GM21576 (cell line): ENCODE results near the gene NECTIN3.

Experiments
- ATAC-seq: cut with Tn5 transposase; IDR thresholded peaks from one replicate; pipeline ENCODE4 v1.9.1; 2021; ENCODE audit warnings: mild to moderate bottlenecking, moderate library complexity; ENCODE audit not compliant: unreplicated experiment

Gene NECTIN3

GRCh38 chr3:111194048-111194447 lies 122.4 kb downstream of the NECTIN3 start:
- ATAC-seq = no peak

- ATAC-seq = no peak
These were observed 125.9 kb downstream of the NECTIN3 start for GRCh38 chr3:111197485-111197884.

- ATAC-seq = no peak
These were observed 128.4 kb downstream of the NECTIN3 start for GRCh38 chr3:111200027-111200426.

- no peak for ATAC-seq
These were observed 138.5 kb downstream of the NECTIN3 start for GRCh38 chr3:111210003-111210711.

DNA sequence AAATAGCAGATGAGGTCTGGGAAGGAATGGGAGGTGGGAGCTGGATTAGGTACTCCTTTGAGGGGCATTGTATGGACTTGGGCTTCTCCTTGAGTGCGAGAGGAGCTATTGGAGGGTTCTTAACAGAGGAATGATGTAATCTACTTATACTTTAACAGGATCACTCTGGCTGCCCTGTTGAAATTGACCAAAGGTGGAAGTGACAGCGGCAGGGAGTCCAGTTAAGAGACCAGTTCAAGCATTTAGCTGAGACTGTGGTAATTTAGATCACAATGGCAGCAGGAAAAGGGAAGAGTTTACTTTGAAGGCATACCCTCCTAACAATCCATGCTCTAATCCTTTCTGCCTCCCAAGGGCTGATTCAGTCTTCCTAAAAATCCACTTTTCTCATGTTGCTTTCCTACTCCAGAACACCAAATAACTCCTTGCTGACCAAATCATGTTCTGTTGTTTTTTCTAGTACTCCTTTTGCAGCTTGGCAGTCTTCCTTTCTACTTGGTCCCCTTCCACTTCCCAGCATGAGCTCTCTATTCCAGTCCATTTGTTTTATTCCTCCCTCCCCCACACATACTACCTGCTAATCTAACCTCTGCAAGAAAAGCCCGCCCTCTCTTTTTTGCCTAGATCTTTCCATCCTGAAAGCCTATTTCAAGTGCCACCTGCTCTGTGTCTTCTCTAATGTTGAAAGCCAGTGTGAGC lies 139.4 kb downstream of the NECTIN3 start:
- no peak for ATAC-seq

- no peak for ATAC-seq
These were observed 140.9 kb downstream of the NECTIN3 start for GRCh38 chr3:111212511-111212910.

DNA sequence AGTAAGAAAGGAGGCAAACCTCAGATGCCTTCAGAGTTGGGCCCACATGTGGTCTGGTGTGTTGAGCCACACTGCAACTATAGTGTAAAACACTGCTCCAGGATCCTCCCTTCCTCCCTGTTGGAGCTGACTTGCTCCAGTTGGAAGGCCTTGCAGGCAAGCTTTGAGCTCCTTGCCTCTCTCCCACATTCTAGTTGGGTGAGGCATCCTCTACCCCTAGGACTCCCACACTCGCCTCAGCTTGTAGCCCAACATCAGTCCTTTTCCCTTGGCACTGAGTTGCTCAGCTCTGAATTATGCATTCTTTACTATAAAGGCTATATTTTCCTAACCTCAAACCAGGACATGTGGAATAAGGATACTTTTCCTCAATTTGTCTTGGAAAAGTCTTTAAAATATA lies 143.9 kb downstream of the NECTIN3 start:
- ATAC-seq = no peak

GRCh38 chr3:111218615-111219014 lies 147.0 kb downstream of the NECTIN3 start:
- no peak for ATAC-seq

DNA sequence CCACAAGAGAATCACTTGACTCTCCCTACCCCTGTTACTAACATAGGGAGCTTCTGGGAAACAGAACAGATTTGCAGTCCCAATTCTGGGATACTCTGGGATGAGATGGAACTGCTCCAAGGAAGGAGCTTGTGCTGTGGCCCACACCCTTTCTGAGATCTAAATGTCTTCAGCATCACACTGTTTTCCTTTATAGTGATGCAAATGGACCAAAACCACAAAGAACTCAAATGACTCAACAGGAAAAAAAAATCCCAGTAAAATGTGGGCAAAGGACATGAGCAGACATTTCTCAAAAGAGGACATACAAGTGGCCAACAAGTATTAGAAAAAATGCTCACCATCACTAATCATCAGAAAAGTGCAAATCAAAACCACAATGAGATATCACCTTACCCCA lies 155.6 kb downstream of the NECTIN3 start:
- ATAC-seq = no peak

- no peak for ATAC-seq
These were observed 157.7 kb downstream of the NECTIN3 start for GRCh38 chr3:111229301-111229700.

DNA sequence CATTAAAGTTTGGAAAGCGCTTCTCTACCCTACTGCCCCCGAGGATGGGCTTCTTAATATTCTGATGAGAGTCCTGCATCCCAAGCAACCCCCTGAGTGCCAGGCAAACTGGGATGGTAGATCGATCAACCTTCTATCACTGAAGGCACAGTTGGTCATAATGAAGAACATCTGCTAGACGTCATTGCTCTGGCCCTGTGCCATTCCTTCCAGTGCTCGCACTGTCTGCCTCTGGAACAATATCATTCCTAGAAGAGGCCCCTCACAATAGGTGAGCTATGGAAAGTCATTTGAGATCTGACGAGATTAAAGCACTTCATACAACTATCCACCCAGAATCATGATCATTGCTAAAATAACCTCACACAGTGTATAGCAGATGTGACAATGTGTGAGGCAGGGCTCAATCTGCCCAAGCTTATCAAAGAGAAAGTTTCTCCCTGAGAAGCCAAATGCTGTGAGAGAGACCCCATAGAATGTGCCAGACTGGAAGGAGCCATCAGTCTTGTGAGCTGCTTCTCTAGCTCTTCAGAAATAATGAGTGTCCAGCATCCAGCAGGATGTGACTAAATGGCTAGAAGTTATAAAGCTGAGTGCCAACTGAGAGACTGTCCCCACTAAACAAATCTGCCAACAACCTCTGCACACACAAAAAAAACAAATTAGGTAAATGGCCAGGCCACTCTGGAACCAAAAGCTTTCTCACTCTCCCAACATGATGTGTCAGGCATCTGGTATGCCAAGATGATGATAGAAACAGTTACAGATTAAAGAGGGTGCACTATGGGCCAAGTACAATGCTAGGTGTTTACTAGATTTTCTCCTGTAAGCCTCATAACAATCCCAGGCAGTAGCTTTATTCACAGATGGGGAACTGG lies 165.5 kb downstream of the NECTIN3 start:
- ATAC-seq = no peak

- no peak for ATAC-seq
These were observed 166.3 kb downstream of the NECTIN3 start for GRCh38 chr3:111237946-111238345.

DNA sequence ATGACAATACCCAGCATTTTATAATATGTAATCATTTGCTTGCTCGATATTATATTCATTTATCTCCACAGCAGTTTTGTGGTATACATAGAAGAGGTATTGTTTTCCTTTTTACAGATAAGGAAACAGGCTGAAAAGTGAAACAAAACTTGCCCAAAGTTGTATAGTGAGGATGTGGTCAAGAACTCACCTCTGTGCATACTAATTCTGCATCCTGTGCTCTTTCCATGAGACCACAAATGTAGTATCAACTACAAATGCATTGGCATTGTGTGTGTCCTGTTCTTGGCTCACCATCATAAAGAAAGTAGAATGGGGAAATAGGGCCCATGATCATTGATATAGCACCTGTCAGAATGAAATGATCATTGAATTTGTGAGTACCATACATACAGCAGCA lies 167.3 kb downstream of the NECTIN3 start:
- peak; percentile 86 for ATAC-seq

- ATAC-seq = no peak
These were observed 170.3 kb downstream of the NECTIN3 start for GRCh38 chr3:111241960-111242359.
